ENCODE measurements around the gene BRINP2.

The BRINP2 gene

DNA sequence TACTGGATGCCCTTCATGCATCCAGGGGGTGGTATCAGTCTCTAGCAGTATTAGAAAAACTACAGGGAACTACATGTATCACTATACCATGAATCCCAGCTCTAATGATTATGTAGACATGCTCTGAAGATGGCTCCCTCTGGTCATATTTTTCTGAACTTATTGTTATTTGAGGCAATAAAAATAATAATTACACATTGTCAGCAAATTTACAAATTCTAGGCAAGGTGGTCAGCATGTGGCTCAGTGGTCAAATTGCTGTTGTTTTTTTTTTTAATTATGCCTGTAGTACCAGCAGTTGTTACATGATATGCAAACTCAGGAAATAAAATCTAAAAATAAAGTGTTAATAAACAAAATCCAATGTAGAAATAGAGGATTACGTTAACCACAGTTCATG is 28.7 kb upstream of the BRINP2 start:
- TF ChIP-seq, protein P1, sequence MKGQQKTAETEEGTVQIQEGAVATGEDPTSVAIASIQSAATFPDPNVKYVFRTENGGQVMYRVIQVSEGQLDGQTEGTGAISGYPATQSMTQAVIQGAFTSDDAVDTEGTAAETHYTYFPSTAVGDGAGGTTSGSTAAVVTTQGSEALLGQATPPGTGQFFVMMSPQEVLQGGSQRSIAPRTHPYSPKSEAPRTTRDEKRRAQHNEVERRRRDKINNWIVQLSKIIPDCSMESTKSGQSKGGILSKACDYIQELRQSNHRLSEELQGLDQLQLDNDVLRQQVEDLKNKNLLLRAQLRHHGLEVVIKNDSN (IDR thresholded peaks at IDR 0.05) = no peak
- TF ChIP-seq EP300 (IDR thresholded peaks at IDR 0.05; ENCODE audit: borderline replicate concordance) = no peak
- TF ChIP-seq RAD21 (IDR thresholded peaks at IDR 0.05; ENCODE audit: low read depth) = no peak
- TF ChIP-seq TAF1 (IDR thresholded peaks at IDR 0.05; ENCODE audit: low read depth) = no peak
- no peak for TF ChIP-seq CREB1 (IDR thresholded peaks at IDR 0.05; ENCODE audit: low read depth)
- TF ChIP-seq MAX (IDR thresholded peaks at IDR 0.05) = no peak
- TF ChIP-seq ZBTB7A (IDR thresholded peaks at IDR 0.05; ENCODE audit: low read depth) = no peak
- no peak for TF ChIP-seq REST (IDR thresholded peaks at IDR 0.05; ENCODE audit: low read depth)
- TF ChIP-seq TCF12 (IDR thresholded peaks at IDR 0.05; ENCODE audit: low read depth) = no peak
- no peak for TF ChIP-seq EGR1 (IDR thresholded peaks at IDR 0.05)
- TF ChIP-seq NFIC (IDR thresholded peaks at IDR 0.05) = no peak
- no peak for TF ChIP-seq FOXM1 (IDR thresholded peaks at IDR 0.05; ENCODE audit: borderline replicate concordance, low read depth)
- TF ChIP-seq TEAD4 (IDR thresholded peaks at IDR 0.05) = no peak
- no peak for TF ChIP-seq YY1 (IDR thresholded peaks at IDR 0.05; ENCODE audit: low read depth)
- TF ChIP-seq CEBPB (IDR thresholded peaks at IDR 0.05) = no peak

DNA sequence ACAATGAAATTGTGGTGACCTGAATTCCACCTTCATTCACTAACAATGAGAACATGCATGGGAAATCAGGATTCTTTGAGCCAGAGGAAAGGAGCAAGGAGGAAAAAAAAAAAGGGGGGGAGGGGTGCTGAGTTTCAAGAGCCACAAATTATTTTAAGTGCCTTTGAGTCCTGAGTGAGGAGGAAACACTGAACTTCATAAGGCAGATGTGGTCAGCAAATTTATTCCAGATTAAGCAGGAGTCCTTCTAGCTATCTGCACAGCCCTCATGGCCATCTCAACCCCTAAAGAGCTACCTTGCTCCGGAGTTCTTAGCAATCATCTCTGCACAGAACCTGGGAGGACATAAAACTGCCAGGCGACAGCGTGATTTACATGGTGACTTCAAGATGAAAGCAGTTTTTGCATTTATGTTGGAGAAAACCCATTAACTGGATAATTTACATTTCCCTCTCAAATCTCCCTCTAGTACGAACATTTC is 27.9 kb upstream of the BRINP2 start:
- TF ChIP-seq REST (IDR thresholded peaks at IDR 0.05; ENCODE audit: low read depth) (no peak), RAD21 (IDR thresholded peaks at IDR 0.05; ENCODE audit: low read depth) (no peak), TEAD4 (IDR thresholded peaks at IDR 0.05) (no peak), TAF1 (IDR thresholded peaks at IDR 0.05; ENCODE audit: low read depth) (no peak), YY1 (IDR thresholded peaks at IDR 0.05; ENCODE audit: low read depth) (no peak), ZBTB7A (IDR thresholded peaks at IDR 0.05; ENCODE audit: low read depth) (no peak), TCF12 (IDR thresholded peaks at IDR 0.05; ENCODE audit: low read depth) (no peak), EP300 (IDR thresholded peaks at IDR 0.05; ENCODE audit: borderline replicate concordance) (no peak)

GRCh38 chr1:177145106-177146070 is 25.4 kb upstream of the BRINP2 start:
- TF ChIP-seq YY1 (IDR thresholded peaks at IDR 0.05; ENCODE audit: low read depth) (no peak), TCF12 (IDR thresholded peaks at IDR 0.05; ENCODE audit: low read depth) (no peak), ZBTB7A (IDR thresholded peaks at IDR 0.05; ENCODE audit: low read depth) (no peak), EP300 (IDR thresholded peaks at IDR 0.05; ENCODE audit: borderline replicate concordance) (no peak), CREB1 (IDR thresholded peaks at IDR 0.05; ENCODE audit: low read depth) (no peak), CEBPB (IDR thresholded peaks at IDR 0.05) (no peak), EGR1 (IDR thresholded peaks at IDR 0.05) (no peak), NFIC (IDR thresholded peaks at IDR 0.05) (no peak), FOXM1 (IDR thresholded peaks at IDR 0.05; ENCODE audit: borderline replicate concordance, low read depth) (no peak), TAF1 (IDR thresholded peaks at IDR 0.05; ENCODE audit: low read depth) (no peak)

- no peak for TF ChIP-seq REST (IDR thresholded peaks at IDR 0.05; ENCODE audit: low read depth)
- TF ChIP-seq EGR1 (IDR thresholded peaks at IDR 0.05) = no peak
- TF ChIP-seq RAD21 (IDR thresholded peaks at IDR 0.05; ENCODE audit: low read depth) = no peak
- no peak for TF ChIP-seq CREB1 (IDR thresholded peaks at IDR 0.05; ENCODE audit: low read depth)
- TF ChIP-seq FOXM1 (IDR thresholded peaks at IDR 0.05; ENCODE audit: borderline replicate concordance, low read depth) = no peak
- TF ChIP-seq TEAD4 (IDR thresholded peaks at IDR 0.05) = no peak
- TF ChIP-seq MAX (IDR thresholded peaks at IDR 0.05) = no peak
- TF ChIP-seq TAF1 (IDR thresholded peaks at IDR 0.05; ENCODE audit: low read depth) = no peak
These were observed 24.3 kb upstream of the BRINP2 start for GRCh38 chr1:177146499-177146898.
